22Rv1 (cell line): Measurements from ENCODE around the gene IGF2R.
"Not testable (repeated sequence)": the region's sequence is repeated elsewhere in the genome, so short reads cannot be mapped to it uniquely, and the experiment has no call there.

ENCODE experiments used
- H3K27ac ChIP-seq: fragments of 450-650 bp; 2 replicates; pipeline ENCODE4 v1.5.1; 2017
- ZFX ChIP-seq: fragments of 450-650 bp; IDR thresholded peaks from 2 replicates; pipeline ENCODE4 v1.6.1; 2017; ENCODE audit warnings: antibody characterized with exemption, borderline replicate concordance
- TF ChIP-seq, protein P1 (sequence below): fragments of 450-650 bp; IDR thresholded peaks from 2 replicates; pipeline ENCODE4 v1.5.1; 2017; ENCODE audit warnings: mild to moderate bottlenecking

IGF2R gene

DNA sequence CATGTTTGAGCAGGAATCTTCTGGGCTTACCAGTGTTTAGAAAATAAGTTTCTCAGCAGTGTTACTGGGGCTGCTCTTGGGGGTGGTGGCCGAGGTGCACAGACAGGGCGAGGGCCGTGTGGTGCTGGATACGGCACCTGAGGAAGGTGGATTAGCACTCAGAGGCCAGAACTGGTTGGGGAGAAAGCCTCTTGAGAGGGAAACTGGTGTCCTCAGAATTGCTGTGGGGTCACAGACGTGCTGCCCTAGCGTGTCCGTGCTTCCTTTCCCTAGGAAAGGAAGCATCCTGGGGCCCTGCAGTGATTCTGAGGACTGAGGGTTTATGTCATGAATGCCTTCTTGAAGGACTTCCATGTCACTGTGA lies 120.6 kb downstream of the IGF2R start:
- no peak for TF ChIP-seq ZFX
- TF ChIP-seq, protein P1, sequence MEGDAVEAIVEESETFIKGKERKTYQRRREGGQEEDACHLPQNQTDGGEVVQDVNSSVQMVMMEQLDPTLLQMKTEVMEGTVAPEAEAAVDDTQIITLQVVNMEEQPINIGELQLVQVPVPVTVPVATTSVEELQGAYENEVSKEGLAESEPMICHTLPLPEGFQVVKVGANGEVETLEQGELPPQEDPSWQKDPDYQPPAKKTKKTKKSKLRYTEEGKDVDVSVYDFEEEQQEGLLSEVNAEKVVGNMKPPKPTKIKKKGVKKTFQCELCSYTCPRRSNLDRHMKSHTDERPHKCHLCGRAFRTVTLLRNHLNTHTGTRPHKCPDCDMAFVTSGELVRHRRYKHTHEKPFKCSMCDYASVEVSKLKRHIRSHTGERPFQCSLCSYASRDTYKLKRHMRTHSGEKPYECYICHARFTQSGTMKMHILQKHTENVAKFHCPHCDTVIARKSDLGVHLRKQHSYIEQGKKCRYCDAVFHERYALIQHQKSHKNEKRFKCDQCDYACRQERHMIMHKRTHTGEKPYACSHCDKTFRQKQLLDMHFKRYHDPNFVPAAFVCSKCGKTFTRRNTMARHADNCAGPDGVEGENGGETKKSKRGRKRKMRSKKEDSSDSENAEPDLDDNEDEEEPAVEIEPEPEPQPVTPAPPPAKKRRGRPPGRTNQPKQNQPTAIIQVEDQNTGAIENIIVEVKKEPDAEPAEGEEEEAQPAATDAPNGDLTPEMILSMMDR, result no peak
- H3K27ac ChIP-seq, result no peak overlapping the region

DNA sequence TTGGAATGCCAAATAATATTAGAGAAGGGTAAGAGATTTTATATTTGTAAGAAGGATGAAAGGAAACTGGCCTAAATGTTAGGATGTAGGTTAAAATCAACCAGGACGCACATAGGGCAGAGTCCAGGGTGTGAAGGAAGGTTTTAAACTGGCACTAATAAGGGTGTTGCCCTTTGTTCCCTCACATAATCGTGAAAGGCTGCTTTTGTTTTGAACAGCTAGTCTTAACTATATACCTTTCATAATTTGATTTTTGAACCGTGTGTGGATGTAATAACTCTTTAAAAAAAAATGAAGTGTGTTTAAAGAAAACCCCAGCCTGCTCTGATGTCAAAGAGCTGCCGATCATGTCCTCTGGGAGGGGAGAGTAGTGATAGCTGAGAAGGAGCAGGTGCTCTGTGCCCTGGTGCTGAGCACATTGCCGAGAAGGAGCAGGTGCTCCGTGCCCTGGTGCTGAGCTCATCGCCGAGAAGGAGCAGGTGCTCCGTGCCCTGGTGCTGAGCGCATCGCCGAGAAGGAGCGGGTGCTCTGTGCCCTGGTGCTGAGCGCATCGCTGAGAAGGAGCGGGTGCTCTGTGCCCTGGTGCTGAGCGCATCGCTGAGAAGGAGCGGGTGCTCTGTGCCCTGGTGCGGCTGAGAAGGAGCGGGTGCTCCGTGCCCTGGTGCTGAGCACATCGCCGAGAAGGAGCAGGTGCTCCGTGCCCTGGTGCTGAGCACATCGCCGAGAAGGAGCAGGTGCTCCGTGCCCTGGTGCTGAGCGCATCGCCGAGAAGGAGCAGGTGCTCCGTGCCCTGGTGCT lies 121.8 kb downstream of the IGF2R start:
- H3K27ac ChIP-seq, result not testable (repeated sequence)

DNA sequence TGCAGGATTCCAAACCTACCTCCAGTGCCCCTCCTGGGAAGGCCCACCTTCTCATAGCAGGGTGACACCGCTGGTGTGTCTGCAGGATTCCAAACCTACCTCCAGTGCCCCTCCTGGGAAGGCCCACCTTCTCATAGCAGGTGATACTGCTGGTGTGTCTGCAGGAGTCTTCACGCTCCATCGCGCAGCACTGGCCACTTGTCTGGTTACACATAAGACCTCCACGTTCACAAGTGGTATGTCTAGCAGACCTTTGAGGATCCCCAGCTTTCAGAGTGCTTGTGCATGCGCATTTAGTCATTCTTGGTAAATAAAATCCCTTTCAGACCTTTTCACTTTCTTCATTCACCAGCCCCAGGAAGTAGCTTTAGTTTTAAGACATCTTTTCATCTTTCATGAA lies 123.3 kb downstream of the IGF2R start:
- not testable (repeated sequence) for H3K27ac ChIP-seq

DNA sequence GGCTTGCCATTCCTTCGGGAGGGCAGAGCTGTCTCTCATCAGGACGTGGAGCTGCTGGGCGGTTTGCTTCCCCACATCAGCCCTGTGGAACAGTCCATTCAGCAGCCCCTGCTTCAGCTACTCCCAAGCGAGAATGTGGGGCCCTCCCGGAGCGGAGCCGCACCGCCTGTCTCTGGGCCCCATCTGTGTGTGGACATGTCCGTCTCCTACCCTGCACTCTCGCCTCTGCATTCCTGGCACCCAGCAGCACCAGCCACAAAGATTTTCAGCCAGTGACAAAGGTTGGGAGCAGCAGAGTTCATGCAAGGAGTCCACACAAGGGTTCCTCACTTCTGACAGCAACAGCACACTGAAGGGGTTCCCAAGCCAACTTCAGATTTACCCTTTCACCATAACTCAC lies 123.7 kb downstream of the IGF2R start:
- H3K27ac ChIP-seq, result no peak overlapping the region
- no peak for TF ChIP-seq ZFX
- TF ChIP-seq, protein P1, result no peak

DNA sequence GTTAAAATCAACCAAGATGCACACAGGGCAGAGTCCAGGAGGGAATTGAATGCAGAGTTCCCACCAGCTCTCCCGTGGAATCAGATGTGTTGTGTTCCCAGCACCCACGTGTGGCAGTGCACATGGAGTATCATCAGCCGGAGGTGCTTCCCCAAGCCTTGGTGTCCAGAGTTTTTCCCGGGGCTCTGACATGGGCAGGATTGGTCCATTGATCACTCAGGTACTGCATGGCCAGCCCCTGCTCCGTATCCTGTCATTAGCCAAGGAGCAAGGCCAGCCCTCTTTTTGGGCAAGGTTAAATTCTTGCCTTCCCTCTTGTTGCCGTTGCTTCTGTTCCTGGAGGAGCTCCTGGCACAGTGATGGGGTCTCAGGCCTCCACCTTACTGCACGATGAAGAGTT lies 124.2 kb downstream of the IGF2R start:
- TF ChIP-seq, protein P1, result no peak
- no peak for TF ChIP-seq ZFX
- H3K27ac ChIP-seq, result no peak overlapping the region

DNA sequence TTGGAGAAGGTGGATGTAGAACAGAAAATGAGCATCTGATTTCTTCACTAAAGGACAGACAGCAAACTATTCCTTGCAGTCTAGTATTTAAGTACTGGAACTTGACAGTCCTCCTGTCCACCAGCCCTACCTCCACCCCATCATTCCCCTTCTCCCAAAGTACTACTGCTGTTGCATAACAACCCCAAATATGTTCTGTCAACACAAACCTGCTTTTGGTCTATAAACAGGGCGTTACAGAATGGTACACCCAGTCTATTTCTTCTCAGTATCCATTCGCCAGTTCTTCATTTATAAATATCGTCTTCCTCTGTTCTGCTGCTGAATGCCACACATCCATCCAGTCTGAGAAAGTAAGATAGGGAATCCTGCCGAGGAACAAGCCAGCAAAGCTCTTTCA lies 125.1 kb downstream of the IGF2R start:
- H3K27ac ChIP-seq, result no peak overlapping the region
- no peak for TF ChIP-seq ZFX
- TF ChIP-seq, protein P1, result no peak

DNA sequence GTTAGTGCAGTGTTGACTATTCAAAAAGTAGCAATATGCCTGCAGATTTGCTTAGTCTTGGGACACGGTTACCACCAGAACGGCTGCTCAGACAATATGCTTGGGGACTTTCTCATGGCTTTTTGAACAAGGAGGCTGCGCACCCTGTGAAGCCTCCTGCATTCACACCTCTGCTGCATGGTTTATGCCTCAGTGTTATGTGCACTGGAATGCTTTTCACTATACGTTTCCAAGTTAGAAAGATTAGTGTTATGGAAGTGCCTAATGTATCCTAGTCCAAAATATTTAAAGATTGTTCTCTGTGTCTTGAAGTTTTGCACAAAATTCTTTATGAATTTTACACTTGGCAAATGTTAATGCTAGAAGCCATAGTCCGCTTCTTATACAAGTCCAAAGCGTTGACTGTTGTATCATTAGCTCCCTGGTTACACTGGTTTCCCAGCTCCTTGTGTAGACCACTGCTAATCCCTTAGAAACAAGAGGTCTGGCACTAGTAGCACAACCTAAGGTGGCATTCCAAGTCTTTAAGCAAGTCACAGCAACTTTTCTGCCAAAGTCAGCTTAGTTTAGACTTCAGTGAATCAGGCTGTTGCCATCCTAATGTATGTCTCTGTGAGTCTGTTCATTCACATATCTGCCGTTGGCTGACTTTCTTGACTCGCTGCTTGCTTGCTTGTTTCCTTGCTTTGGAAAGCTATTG lies 126.4 kb downstream of the IGF2R start:
- H3K27ac ChIP-seq, result no peak overlapping the region
- no peak for TF ChIP-seq ZFX
- TF ChIP-seq, protein P1, result no peak

DNA sequence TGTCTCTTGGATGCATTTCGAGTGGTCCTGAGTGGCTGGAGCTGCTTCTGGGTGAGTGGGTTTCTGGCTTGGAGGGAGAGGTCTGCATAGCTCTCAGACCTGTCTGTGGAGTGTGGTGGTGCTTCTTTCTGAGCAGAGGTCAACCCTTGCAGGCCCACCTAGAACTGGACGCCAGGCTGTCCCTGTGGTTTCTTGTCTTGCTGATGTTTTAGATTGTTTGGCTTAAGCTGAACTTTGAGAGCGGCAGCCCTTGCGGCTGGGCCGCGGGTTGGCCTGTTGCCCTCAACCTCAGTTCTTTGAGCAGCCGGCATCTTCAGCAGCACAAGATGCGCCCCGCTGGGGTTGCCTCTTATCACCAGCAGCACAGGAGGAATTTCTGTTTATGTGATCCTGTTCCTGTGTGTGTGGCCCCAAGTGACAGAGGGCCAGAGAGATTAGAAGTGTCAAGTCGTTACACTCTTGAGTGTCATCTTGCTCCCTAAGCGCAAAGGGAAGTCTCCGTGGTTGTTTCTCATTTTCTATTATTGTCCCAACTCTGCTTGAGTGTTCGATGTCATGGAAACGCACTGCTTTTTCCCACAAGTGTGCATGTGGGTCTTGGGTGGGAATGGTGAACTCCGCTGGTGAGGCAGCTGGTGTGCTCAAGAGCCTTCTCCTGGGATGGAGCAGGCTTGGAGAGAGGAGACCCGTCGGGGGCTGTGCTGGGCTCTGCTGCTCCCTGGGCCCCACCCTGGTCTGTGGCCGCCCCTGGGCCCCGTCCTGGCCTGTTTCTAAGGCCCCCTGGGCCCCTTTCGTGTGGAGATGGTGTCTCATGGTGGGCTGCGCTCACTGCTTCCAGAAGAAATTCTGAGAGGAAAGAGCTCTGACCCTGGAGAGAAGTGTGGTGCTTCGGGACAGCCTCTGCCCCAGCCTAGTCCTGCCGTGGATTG lies 132.7 kb downstream of the IGF2R start:
- TF ChIP-seq ZFX, result no peak
- TF ChIP-seq, protein P1, result no peak
- H3K27ac ChIP-seq, result no peak overlapping the region
